ENCODE results near the gene MGA. TPM values are rescaled to one million over a fixed set of nuclear protein-coding genes. Genes with fewer than 3 reads are reported as not detected.

The MGA gene
- total RNA-seq, 2 donors from 2014 or later: 28.8 to 45.5 TPM

DNA sequence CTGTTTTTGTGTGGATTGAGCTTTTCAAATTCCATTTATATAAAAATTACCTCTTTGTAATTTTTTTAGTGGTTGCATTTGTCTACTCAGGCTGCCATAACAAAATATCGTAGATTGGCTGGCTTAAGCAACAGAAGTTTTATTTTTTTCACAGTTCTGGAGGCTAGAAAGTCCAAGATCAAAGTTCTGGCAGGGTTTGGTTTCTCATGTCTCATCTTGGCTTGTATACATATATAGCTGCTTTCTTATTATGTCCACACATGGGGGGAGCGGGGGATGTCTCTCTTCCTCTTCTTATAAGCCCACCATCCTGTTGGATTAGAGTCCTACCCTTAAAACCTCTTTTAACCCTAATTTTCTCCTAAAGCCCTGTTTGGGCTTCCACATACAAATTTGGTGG, 28.5 kb downstream of the MGA start:
- no peak overlapping the region for H3K4me3 ChIP-seq
- H3K27ac ChIP-seq: no peak overlapping the region
- no peaks in the 10 kb centered on the region for H3K36me3 ChIP-seq (replicated peaks in 1 of 2; ENCODE audit: insufficient read depth in 1 of 2, low read depth in 2 of 2)
- intact Hi-C loops (cut with DNase I): no loop called here
- no peak for TF ChIP-seq CTCF (IDR thresholded peaks at IDR 0.05)
- TF ChIP-seq POLR2A (IDR thresholded peaks at IDR 0.05): no peak
- ATAC-seq (no peak), DNase-seq (no peak)
- H3K9me3 ChIP-seq: no peaks in the 10 kb centered on the region
- peaks cover 27% of the 10 kb centered on the region for H3K4me1 ChIP-seq
- 69 to 80% methylated on average over 2 of the region's 2 CpGs for WGBS, 2 donors
- no peaks in the 10 kb centered on the region for H3K27me3 ChIP-seq

- TF ChIP-seq CTCF (IDR thresholded peaks at IDR 0.05) (no peak), POLR2A (IDR thresholded peaks at IDR 0.05) (no peak)
- no peaks in the 10 kb centered on the region for H3K27me3 ChIP-seq
- intact Hi-C loops (cut with DNase I): no loop called here
- no peak for DNase-seq
- peaks cover 25% of the 10 kb centered on the region for H3K4me1 ChIP-seq
- no peaks in the 10 kb centered on the region for H3K36me3 ChIP-seq (replicated peaks in 1 of 2; ENCODE audit: insufficient read depth in 1 of 2, low read depth in 2 of 2)
- 83 to 100% methylated on average over 1 of the region's 1 CpG for WGBS, 2 donors
- no peak overlapping the region for H3K4me3 ChIP-seq
- no peak overlapping the region for H3K27ac ChIP-seq
- no peaks in the 10 kb centered on the region for H3K9me3 ChIP-seq
- no peak for ATAC-seq
Measured at GRCh38 chr15:41689083-41689482, 28.9 kb downstream of the MGA start.

DNA sequence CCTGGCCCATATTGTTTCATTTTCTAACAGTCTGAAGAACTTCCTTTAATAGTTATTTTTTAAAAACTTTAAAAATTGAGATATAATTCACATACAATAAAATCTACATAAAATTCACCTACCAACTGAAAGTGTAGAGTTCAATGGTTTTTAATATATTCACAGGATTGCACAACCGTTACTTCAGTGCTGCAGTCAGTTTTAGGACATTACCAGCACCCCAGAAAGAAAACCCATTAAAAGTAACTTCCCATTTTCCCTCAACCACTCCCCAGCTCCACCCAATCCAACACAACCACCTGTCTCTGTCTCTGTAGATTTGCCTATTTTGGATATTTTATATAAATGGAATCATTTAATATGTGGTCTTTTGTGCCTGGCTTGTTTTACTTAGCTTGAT, 29.6 kb downstream of the MGA start:
- H3K4me3 ChIP-seq: no peak overlapping the region
- intact Hi-C loops (cut with DNase I): no loop called here

GRCh38 chr15:41690636-41691035, 30.4 kb downstream of the MGA start:
- Histone ChIP-seq H3K4me3 (no peak overlapping the region), H3K4me1 (peaks cover 20% of the 10 kb centered on the region), H3K27ac (no peak overlapping the region), H3K9me3 (no peaks in the 10 kb centered on the region), H3K27me3 (no peaks in the 10 kb centered on the region), H3K36me3 (replicated peaks in 1 of 2; ENCODE audit: insufficient read depth in 1 of 2, low read depth in 2 of 2) (no peaks in the 10 kb centered on the region)
- 58 to 69% methylated on average over 1 of the region's 1 CpG for WGBS, 2 donors
- TF ChIP-seq CTCF (IDR thresholded peaks at IDR 0.05) (no peak), POLR2A (IDR thresholded peaks at IDR 0.05) (no peak)
- intact Hi-C loops (cut with DNase I): no loop called here
- no peak for DNase-seq
- no peak for ATAC-seq

More for the DNA sequence above, 29.6 kb downstream of the MGA start:
- no peaks in the 10 kb centered on the region for H3K9me3 ChIP-seq
- DNase-seq (no peak), ATAC-seq (no peak)
- peaks cover 20% of the 10 kb centered on the region for H3K4me1 ChIP-seq
- no peak overlapping the region for H3K27ac ChIP-seq
- no peaks in the 10 kb centered on the region for H3K27me3 ChIP-seq
- no peaks in the 10 kb centered on the region for H3K36me3 ChIP-seq (replicated peaks in 1 of 2; ENCODE audit: insufficient read depth in 1 of 2, low read depth in 2 of 2)
- no peak for TF ChIP-seq POLR2A (IDR thresholded peaks at IDR 0.05)
- TF ChIP-seq CTCF (IDR thresholded peaks at IDR 0.05): no peak
- 84 to 97% methylated on average over 1 of the region's 1 CpG for WGBS, 2 donors

DNA sequence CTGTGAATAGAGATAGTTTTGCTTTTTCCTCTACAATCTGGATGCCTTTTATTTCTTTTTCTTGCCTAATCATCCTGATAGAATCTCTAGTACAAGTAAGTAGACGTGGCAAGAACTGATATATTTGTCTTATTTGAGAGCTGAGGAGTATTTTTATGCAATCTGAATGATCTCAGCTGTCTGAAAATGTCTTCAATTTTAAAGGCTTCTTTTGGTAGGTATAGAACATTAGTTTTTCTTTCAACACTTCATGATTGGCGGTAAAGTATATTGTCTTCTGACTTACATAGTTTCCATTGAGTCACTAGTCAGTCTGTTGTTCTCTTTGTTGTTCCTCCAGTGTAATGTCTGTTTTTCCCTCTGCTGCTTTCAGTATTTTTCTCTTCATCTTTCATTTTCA, 31.3 kb downstream of the MGA start:
- DNase-seq (no peak), ATAC-seq (no peak)
- intact Hi-C loops (cut with DNase I): no loop called here
- H3K4me3 ChIP-seq: no peak overlapping the region
- no peaks in the 10 kb centered on the region for H3K9me3 ChIP-seq
- 70 to 79% methylated on average over 2 of the region's 2 CpGs for WGBS, 2 donors
- H3K27ac ChIP-seq: no peak overlapping the region
- no peaks in the 10 kb centered on the region for H3K36me3 ChIP-seq (replicated peaks in 1 of 2; ENCODE audit: insufficient read depth in 1 of 2, low read depth in 2 of 2)
- no peaks in the 10 kb centered on the region for H3K27me3 ChIP-seq
- TF ChIP-seq CTCF (IDR thresholded peaks at IDR 0.05) (no peak), POLR2A (IDR thresholded peaks at IDR 0.05) (no peak)
- H3K4me1 ChIP-seq: peaks cover 20% of the 10 kb centered on the region
